ENCODE data around the gene TPPP2.

- no peak for TF ChIP-seq CTCF (IDR thresholded peaks at IDR 0.05)
- peak in 2 of 3 donors; percentile 27 to 37 for TF ChIP-seq POLR2AphosphoS5 (IDR thresholded peaks at IDR 0.05)
Measured at GRCh38 chr14:21071225-21072030, 41.4 kb downstream of the TPPP2 start.
